ENCODE results near the gene NRXN3.

DNA sequence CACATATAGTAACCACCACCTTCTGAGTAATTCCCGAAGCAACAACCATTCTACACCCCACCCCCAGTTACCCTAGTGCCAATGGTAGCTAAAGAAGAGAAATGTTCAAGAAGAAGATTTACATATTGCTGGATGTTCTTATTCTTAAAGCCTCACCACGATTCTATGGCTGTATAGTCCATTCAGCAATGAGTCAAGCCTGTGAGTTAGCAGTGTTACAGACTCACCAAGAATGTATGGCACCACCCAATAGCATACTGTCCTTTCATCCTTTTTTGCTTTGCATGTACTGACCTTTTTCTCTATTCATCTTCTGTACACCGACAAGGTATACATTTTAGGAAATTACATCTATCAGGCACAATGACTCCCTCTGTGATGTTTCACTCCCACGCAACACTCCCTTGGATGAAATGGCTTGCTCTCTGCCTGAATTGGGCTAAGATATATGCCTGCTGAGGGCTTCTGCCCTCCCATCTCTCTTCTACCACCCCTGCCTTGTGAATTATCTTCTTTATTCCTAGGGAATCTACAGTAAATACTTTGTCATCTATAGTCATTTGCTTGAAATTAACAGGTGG, 1095.3 kb downstream of the NRXN3 start:
- TF ChIP-seq, protein P1, sequence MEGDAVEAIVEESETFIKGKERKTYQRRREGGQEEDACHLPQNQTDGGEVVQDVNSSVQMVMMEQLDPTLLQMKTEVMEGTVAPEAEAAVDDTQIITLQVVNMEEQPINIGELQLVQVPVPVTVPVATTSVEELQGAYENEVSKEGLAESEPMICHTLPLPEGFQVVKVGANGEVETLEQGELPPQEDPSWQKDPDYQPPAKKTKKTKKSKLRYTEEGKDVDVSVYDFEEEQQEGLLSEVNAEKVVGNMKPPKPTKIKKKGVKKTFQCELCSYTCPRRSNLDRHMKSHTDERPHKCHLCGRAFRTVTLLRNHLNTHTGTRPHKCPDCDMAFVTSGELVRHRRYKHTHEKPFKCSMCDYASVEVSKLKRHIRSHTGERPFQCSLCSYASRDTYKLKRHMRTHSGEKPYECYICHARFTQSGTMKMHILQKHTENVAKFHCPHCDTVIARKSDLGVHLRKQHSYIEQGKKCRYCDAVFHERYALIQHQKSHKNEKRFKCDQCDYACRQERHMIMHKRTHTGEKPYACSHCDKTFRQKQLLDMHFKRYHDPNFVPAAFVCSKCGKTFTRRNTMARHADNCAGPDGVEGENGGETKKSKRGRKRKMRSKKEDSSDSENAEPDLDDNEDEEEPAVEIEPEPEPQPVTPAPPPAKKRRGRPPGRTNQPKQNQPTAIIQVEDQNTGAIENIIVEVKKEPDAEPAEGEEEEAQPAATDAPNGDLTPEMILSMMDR (IDR thresholded peaks at IDR 0.05; ENCODE audit: poor library complexity, severe bottlenecking), result no peak
- TF ChIP-seq RAD21 (conservative IDR thresholded peaks at IDR 0.05), result no peak
- TF ChIP-seq EZH2 (IDR thresholded peaks at IDR 0.05; ENCODE audit: borderline replicate concordance, insufficient read depth, low read length, poor library complexity, severe bottlenecking), result no peak
- no peak for TF ChIP-seq TAF1 (IDR thresholded peaks at IDR 0.05; ENCODE audit: low read depth)
- TF ChIP-seq, protein P2, sequence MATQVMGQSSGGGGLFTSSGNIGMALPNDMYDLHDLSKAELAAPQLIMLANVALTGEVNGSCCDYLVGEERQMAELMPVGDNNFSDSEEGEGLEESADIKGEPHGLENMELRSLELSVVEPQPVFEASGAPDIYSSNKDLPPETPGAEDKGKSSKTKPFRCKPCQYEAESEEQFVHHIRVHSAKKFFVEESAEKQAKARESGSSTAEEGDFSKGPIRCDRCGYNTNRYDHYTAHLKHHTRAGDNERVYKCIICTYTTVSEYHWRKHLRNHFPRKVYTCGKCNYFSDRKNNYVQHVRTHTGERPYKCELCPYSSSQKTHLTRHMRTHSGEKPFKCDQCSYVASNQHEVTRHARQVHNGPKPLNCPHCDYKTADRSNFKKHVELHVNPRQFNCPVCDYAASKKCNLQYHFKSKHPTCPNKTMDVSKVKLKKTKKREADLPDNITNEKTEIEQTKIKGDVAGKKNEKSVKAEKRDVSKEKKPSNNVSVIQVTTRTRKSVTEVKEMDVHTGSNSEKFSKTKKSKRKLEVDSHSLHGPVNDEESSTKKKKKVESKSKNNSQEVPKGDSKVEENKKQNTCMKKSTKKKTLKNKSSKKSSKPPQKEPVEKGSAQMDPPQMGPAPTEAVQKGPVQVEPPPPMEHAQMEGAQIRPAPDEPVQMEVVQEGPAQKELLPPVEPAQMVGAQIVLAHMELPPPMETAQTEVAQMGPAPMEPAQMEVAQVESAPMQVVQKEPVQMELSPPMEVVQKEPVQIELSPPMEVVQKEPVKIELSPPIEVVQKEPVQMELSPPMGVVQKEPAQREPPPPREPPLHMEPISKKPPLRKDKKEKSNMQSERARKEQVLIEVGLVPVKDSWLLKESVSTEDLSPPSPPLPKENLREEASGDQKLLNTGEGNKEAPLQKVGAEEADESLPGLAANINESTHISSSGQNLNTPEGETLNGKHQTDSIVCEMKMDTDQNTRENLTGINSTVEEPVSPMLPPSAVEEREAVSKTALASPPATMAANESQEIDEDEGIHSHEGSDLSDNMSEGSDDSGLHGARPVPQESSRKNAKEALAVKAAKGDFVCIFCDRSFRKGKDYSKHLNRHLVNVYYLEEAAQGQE (IDR thresholded peaks at IDR 0.05; ENCODE audit: borderline replicate concordance), result no peak
